Endothelial cell of umbilical vein (primary cell): ENCODE data around the gene TXNDC17. TPM values are rescaled to one million over a fixed set of nuclear protein-coding genes. Genes with fewer than 3 reads are reported as not detected.

ENCODE experiments used
- BruUV-seq: library from RNA; stranded (reverse); fragments of 400-500 nt; replicated peaks from 2 replicates; lab custom pipeline; 2021; lab: Mats Ljungman, UMichigan
- CTCF ChIA-PET: fragments of 300-600, 350-600 bp; sonication (Branson Sonifier 250); formaldehyde crosslinking; loops from one replicate; lab custom pipeline; 2021; ENCODE audit warnings: antibody characterized with exemption, inconsistent platforms; lab: Charles Lee
- POLR2A ChIA-PET: fragments of 300-600, 350-600 bp; sonication (Branson Sonifier 250); formaldehyde crosslinking; loops from one replicate; lab custom pipeline; 2021; ENCODE audit warnings: antibody characterized with exemption, inconsistent platforms; lab: Charles Lee
- DNase-seq: peaks from one replicate; pipeline ENCODE4 v3.0.0-alpha.2; 2011; ENCODE audit warnings: low read depth, low spot score
- FAIRE-seq: peaks from 2 replicates; lab custom pipeline; 2011; peaks lifted over from hg19 to GRCh38; lab: Jason Lieb, UNC
- H2AFZ ChIP-seq: 2 replicates; pipeline ENCODE4 v1.6.0; 2012; ENCODE audit warnings: low read depth, low read length, control low read depth, inconsistent platforms
- H3K27ac ChIP-seq: 2 replicates; pipeline ENCODE4 v1.5.1; 2011; ENCODE audit warnings: low read depth, mild to moderate bottlenecking, control low read depth, low read length, moderate library complexity; ENCODE audit not compliant: insufficient read depth
- H3K27me3 ChIP-seq, 2 experiments: 2 replicates each; pipeline versions ENCODE4 v1.6.0 to v1.6.1; 2011; ENCODE audit warnings: low read length in 2 of 2, mixed read lengths in 1 of 2; ENCODE audit not compliant: control insufficient read depth in 2 of 2, insufficient read depth in 2 of 2
- H3K36me3 ChIP-seq, 2 experiments: 2 replicates in 1 of 2; 3 replicates in 1 of 2; pipeline ENCODE4 v1.5.1; 2011; ENCODE audit warnings: low read length in 2 of 2, mild to moderate bottlenecking in 1 of 2, moderate library complexity in 1 of 2; ENCODE audit not compliant: control insufficient read depth in 2 of 2, insufficient read depth in 2 of 2; ENCODE audit errors: extremely low read depth in 1 of 2
- H3K4me1 ChIP-seq: 3 replicates; pipeline ENCODE4 v1.5.1; 2011; ENCODE audit warnings: mild to moderate bottlenecking, low read length; ENCODE audit not compliant: control insufficient read depth, insufficient read depth; ENCODE audit errors: extremely low read depth
- H3K4me2 ChIP-seq: 2 replicates; pipeline ENCODE4 v1.6.1; 2011; ENCODE audit warnings: low read length, control low read depth, mixed read lengths; ENCODE audit not compliant: insufficient read depth
- H3K4me3 ChIP-seq, 3 experiments: fragments of 200-600 bp in 1 of 3; sonication (generic), shearing (Covaris generic) in 1 of 3; replicated peaks in 1 of 3; 2 replicates each; pipeline ENCODE4 v1.5.1; 2011 to 2016; ENCODE audit warnings: control low read depth in 3 of 3, low read length in 3 of 3, mild to moderate bottlenecking in 2 of 3, inconsistent platforms in 1 of 3, low read depth in 1 of 3, moderate library complexity in 1 of 3; ENCODE audit not compliant: insufficient read depth in 1 of 3
- H3K79me2 ChIP-seq: 2 replicates; pipeline ENCODE4 v1.6.0; 2012; ENCODE audit warnings: low read length, inconsistent platforms; ENCODE audit not compliant: control insufficient read depth, insufficient read depth
- H3K9ac ChIP-seq: replicated peaks from 2 replicates; pipeline ENCODE3; 2011; ENCODE audit warnings: low read length, control low read depth; ENCODE audit not compliant: insufficient read depth; ENCODE audit errors: extremely low read depth
- H3K9me1 ChIP-seq: replicated peaks from 3 replicates; pipeline ENCODE4 v1.6.0; 2011; ENCODE audit warnings: mild to moderate bottlenecking, low read length; ENCODE audit not compliant: control insufficient read depth, insufficient read depth; ENCODE audit errors: extremely low read depth
- H3K9me3 ChIP-seq: replicated peaks from 2 replicates; pipeline ENCODE4 v1.5.1; 2012; ENCODE audit warnings: low read length, inconsistent platforms; ENCODE audit not compliant: control insufficient read depth, insufficient read depth
- H4K20me1 ChIP-seq: replicated peaks from 2 replicates; pipeline ENCODE3; 2011; ENCODE audit warnings: mild to moderate bottlenecking, low read length; ENCODE audit not compliant: control insufficient read depth, insufficient read depth; ENCODE audit errors: extremely low read depth
- CTCF ChIP-seq, 2 donors: IDR thresholded peaks; 1 replicate in 1 of 2; 2 replicates in 1 of 2; pipeline ENCODE4 v1.5.1; 2011; ENCODE audit warnings: low read length in 2 of 2, mild to moderate bottlenecking in 2 of 2, moderate library complexity in 2 of 2, control low read depth in 1 of 2, inconsistent platforms in 1 of 2, low read depth in 1 of 2; ENCODE audit not compliant: insufficient read depth in 1 of 2; ENCODE audit errors: extremely low read depth in 1 of 2
- EZH2 ChIP-seq: IDR thresholded peaks from 2 replicates; pipeline ENCODE4 v1.6.1; 2012; ENCODE audit warnings: borderline replicate concordance, low read depth, mild to moderate bottlenecking, moderate library complexity, low read length, inconsistent platforms; ENCODE audit not compliant: severe bottlenecking
- FOS ChIP-seq: IDR thresholded peaks from 2 replicates; pipeline ENCODE4 v1.6.1; 2011; ENCODE audit warnings: mild to moderate bottlenecking, low read length, moderate library complexity, borderline replicate concordance; ENCODE audit not compliant: insufficient read depth
- GATA2 ChIP-seq: IDR thresholded peaks from 2 replicates; pipeline ENCODE4 v1.7.0; 2011; ENCODE audit warnings: low read depth, mild to moderate bottlenecking, moderate library complexity, mixed read lengths, low read length; ENCODE audit not compliant: insufficient read length, insufficient read depth
- JUN ChIP-seq: IDR thresholded peaks from 2 replicates; pipeline ENCODE4 v1.6.1; 2011; ENCODE audit warnings: borderline replicate concordance, low read depth; ENCODE audit not compliant: insufficient read length, insufficient read depth
- MAX ChIP-seq: IDR thresholded peaks from 2 replicates; pipeline ENCODE4 v1.6.1; 2011; ENCODE audit not compliant: insufficient read depth, insufficient read length
- MYC ChIP-seq: IDR thresholded peaks from one replicate; pipeline ENCODE4 v1.6.1; 2011; ENCODE audit warnings: mild to moderate bottlenecking, low read depth, low read length
- POLR2A ChIP-seq: IDR thresholded peaks from 2 replicates; pipeline ENCODE4 v1.6.1; 2012; ENCODE audit warnings: low read depth, mild to moderate bottlenecking, control low read depth, low read length
- POLR2AphosphoS5 ChIP-seq: IDR thresholded peaks from 2 replicates; pipeline ENCODE4 v1.6.1; 2012; ENCODE audit warnings: low read depth, mild to moderate bottlenecking, control low read depth, low read length, moderate library complexity; ENCODE audit not compliant: insufficient read depth
- dilution Hi-C: fragments of 300-500 bp; cut with MboI; formaldehyde crosslinking; loops from one replicate; pipeline ENCODE4 v1.15.0; 2019; ENCODE audit warnings: low sequenced_read_pairs; ENCODE audit not compliant: extremely low pct_ligation_motif_present
- intact Hi-C: fragments of 100-400 bp; cut with micrococcal nuclease; formaldehyde crosslinking; loops from one replicate; pipeline ENCODE4 v1.10.0; 2022
- polyA plus RNA-seq, 4 experiments: library from polyadenylated mRNA; depleted of rRNA in 3 of 4; stranded (reverse) in 3 of 4; unstranded in 1 of 4; fragments of >200 nt; gene quantifications; 2 replicates each; pipeline versions ENCODE4 v1.2.1 to v1.2.3, GENCODE V29; 2011 to 2012; ENCODE audit warnings: missing spikeins in 1 of 4
- total RNA-seq: library from RNA; stranded (reverse); gene quantifications from 2 replicates; pipeline ENCODE4 v1.2.3, GENCODE V29; 2021

Gene TXNDC17
- total and polyA plus RNA-seq, 2 donors (not counting 3 experiments of a cell fraction or from before 2014, with no cell fraction given): 101 to 297 TPM

- H3K27ac ChIP-seq: no peak overlapping the region
- no peak overlapping the region for H3K9ac ChIP-seq
- peaks cover 2 to 8% of the 10 kb centered on the region in 2 experiments for H3K27me3 ChIP-seq
- no peak overlapping the region for H3K4me2 ChIP-seq
- H3K79me2 ChIP-seq: no peaks in the 10 kb centered on the region
- H4K20me1 ChIP-seq: no peaks in the 10 kb centered on the region
- H3K4me3 ChIP-seq: no peak overlapping the region
- no peaks in the 10 kb centered on the region for H3K36me3 ChIP-seq
- DNase-seq (no peak), FAIRE-seq (no peak)
- dilution Hi-C loops (no loop called here), intact Hi-C loops (no loop called here)
- no peaks in the 10 kb centered on the region for H3K9me3 ChIP-seq
- ChIA-PET CTCF (no interaction called here), POLR2A (no interaction called here)
- BruUV-seq: no TSS peak
- no peaks in the 10 kb centered on the region for H3K4me1 ChIP-seq
- no peak overlapping the region for H2AFZ ChIP-seq
- H3K9me1 ChIP-seq: no peaks in the 10 kb centered on the region
- TF ChIP-seq JUN: no peak
- no peak for TF ChIP-seq MAX
Observed at GRCh38 chr17:6681671-6682070, 40.8 kb downstream of the TXNDC17 start.

DNA sequence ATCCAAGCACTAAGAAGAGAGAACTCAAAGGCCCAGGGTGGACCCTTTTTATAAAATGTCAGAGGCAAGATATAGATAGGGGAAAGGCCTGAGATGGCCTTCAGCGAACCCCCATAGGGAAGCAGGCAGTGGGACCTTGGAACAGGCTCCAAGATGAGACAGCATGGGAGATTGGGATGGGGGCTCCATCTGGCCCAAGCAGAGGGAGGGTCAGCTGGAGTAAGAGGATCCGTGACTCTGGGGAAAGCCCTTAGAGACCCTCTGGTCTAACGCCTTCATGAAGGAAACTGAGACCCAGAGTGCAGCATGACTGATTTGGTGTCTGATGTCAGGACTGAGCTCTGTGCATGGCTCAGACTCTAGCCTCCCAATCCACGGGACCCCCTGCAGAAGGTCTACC lies 41.5 kb downstream of the TXNDC17 start:
- dilution Hi-C loops (no loop called here), intact Hi-C loops (no loop called here)
- Histone ChIP-seq H2AFZ (no peak overlapping the region), H3K9ac (no peak overlapping the region), H3K9me3 (no peaks in the 10 kb centered on the region), H3K79me2 (no peaks in the 10 kb centered on the region), H3K4me2 (no peak overlapping the region), H3K4me3 (no peak overlapping the region), H3K4me1 (no peaks in the 10 kb centered on the region), H3K27me3 (peaks cover 2 to 8% of the 10 kb centered on the region in 2 experiments), H4K20me1 (no peaks in the 10 kb centered on the region), H3K36me3 (no peaks in the 10 kb centered on the region), H3K27ac (no peak overlapping the region), H3K9me1 (no peaks in the 10 kb centered on the region)
- ChIA-PET POLR2A (no interaction called here), CTCF (interaction anchor here (0.9 to 1.3 kb wide), 2 partner anchors 16 to 229 kb away, joined by 3 read pairs; no protein-coding TSS in a partner anchor)
- BruUV-seq: no TSS peak
- FAIRE-seq (no peak), DNase-seq (no peak)
- TF ChIP-seq POLR2A (no peak), FOS (no peak), CTCF (IDR thresholded peaks at IDR 0.05; ENCODE audit: extremely low read depth in 1 of 2, insufficient read depth in 1 of 2, low read depth in 1 of 2, low read length in 2 of 2) (no peak), MYC (no peak), JUN (no peak), GATA2 (no peak), POLR2AphosphoS5 (no peak), MAX (no peak), EZH2 (no peak)
